Stimulated activated naive CD8-positive, alpha-beta T cell treated with anti-CD3 and anti-CD28 coated beads, Interleukin-15, amount 100 ng/mL, for 72 hours (primary cell): Measurements from ENCODE around the gene CALML6.
"Not testable (repeated sequence)": the region's sequence is repeated elsewhere in the genome, so short reads cannot be mapped to it uniquely, and the experiment has no call there.

ENCODE experiments used
- ATAC-seq: fragments of 150-1000 bp; cut with Tn5 transposase; 2 replicates; pipeline ENCODE4 v1.10.0; 2021; ENCODE audit warnings: mild to moderate bottlenecking, moderate library complexity
- DNase-seq, 2 donors: peaks; one replicate each; pipeline ENCODE4 v3.0.0; 2021 to 2022
- H3K27ac Mint-ChIP-seq, 2 donors: one replicate each; pipeline ENCODE4 v1.8.0; 2022; ENCODE audit warnings: mild to moderate bottlenecking in 2 of 2, mixed read lengths in 2 of 2, moderate library complexity in 2 of 2
- H3K27me3 Mint-ChIP-seq: one replicate; pipeline ENCODE4 v1.8.0; 2022; ENCODE audit warnings: mixed read lengths
- H3K4me1 Mint-ChIP-seq: one replicate; pipeline ENCODE4 v1.8.0; 2022; ENCODE audit warnings: mild to moderate bottlenecking, mixed read lengths
- H3K4me3 Mint-ChIP-seq, 2 donors: one replicate each; pipeline ENCODE4 v1.8.0; 2022; ENCODE audit warnings: mild to moderate bottlenecking in 2 of 2, mixed read lengths in 2 of 2, moderate library complexity in 1 of 2
- H3K9me3 Mint-ChIP-seq, 2 donors: one replicate each; pipeline ENCODE4 v1.8.0; 2022; ENCODE audit warnings: mixed read lengths in 2 of 2

The CALML6 gene

GRCh38 chr1:1924849-1925248, 9.8 kb downstream of the CALML6 start:
- ATAC-seq, result no peak
- Mint-ChIP-seq H3K27me3 (no peaks in the 10 kb centered on the region), H3K9me3 (no peaks in the 10 kb centered on the region), H3K27ac (peak overlapping the region; percentile 29 to 46), H3K4me3 (no peak overlapping the region), H3K4me1 (no peaks in the 10 kb centered on the region)
- DNase-seq, result no peak

- Mint-ChIP-seq H3K27me3 (no peaks in the 10 kb centered on the region), H3K9me3 (no peaks in the 10 kb centered on the region), H3K4me3 (no peak overlapping the region), H3K27ac (no peak overlapping the region), H3K4me1 (no peaks in the 10 kb centered on the region)
- no peak for ATAC-seq
- DNase-seq, result no peak
Observed at GRCh38 chr1:1925437-1926345, 10.6 kb downstream of the CALML6 start.

- no peak overlapping the region for H3K4me3 Mint-ChIP-seq
- H3K4me1 Mint-ChIP-seq, result no peaks in the 10 kb centered on the region
- no peaks in the 10 kb centered on the region for H3K27me3 Mint-ChIP-seq
- DNase-seq, result no peak
- no peaks in the 10 kb centered on the region for H3K9me3 Mint-ChIP-seq
- no peak overlapping the region for H3K27ac Mint-ChIP-seq
- ATAC-seq, result no peak
Observed at GRCh38 chr1:1926346-1926811, 11.3 kb downstream of the CALML6 start.

GRCh38 chr1:1926886-1927660, 12.0 kb downstream of the CALML6 start:
- Mint-ChIP-seq H3K4me3 (no peak overlapping the region), H3K27ac (no peak overlapping the region), H3K4me1 (no peaks in the 10 kb centered on the region), H3K9me3 (no peaks in the 10 kb centered on the region), H3K27me3 (no peaks in the 10 kb centered on the region)
- ATAC-seq (no peak), DNase-seq (no peak)

- ATAC-seq (no peak), DNase-seq (no peak)
- H3K27ac Mint-ChIP-seq, result no peak overlapping the region
- no peaks in the 10 kb centered on the region for H3K9me3 Mint-ChIP-seq
- no peaks in the 10 kb centered on the region for H3K27me3 Mint-ChIP-seq
- no peak overlapping the region for H3K4me3 Mint-ChIP-seq
- H3K4me1 Mint-ChIP-seq, result no peaks in the 10 kb centered on the region
Observed at GRCh38 chr1:1927751-1928150, 12.7 kb downstream of the CALML6 start.

GRCh38 chr1:1928231-1929101, 13.4 kb downstream of the CALML6 start:
- Mint-ChIP-seq H3K27ac (peak overlapping the region in 1 of 2 donors; percentile 88), H3K4me3 (no peak overlapping the region), H3K27me3 (no peaks in the 10 kb centered on the region), H3K9me3 (no peaks in the 10 kb centered on the region), H3K4me1 (no peaks in the 10 kb centered on the region)
- ATAC-seq (no peak), DNase-seq (no peak)

- H3K27me3 Mint-ChIP-seq, result no peaks in the 10 kb centered on the region
- no peak overlapping the region for H3K27ac Mint-ChIP-seq
- no peaks in the 10 kb centered on the region for H3K4me1 Mint-ChIP-seq
- H3K9me3 Mint-ChIP-seq, result peaks cover 4 to 6% of the 10 kb centered on the region in 2 donors
- peak; percentile 50 for ATAC-seq
- H3K4me3 Mint-ChIP-seq, result no peak overlapping the region
- no peak for DNase-seq
Observed at GRCh38 chr1:1929102-1929638, 14.1 kb downstream of the CALML6 start.

- Mint-ChIP-seq H3K27me3 (no peaks in the 10 kb centered on the region), H3K4me1 (no peaks in the 10 kb centered on the region), H3K27ac (no peak overlapping the region), H3K4me3 (no peak overlapping the region), H3K9me3 (peaks cover 11 to 13% of the 10 kb centered on the region in 2 donors)
- ATAC-seq (peak; percentile 16), DNase-seq (no peak)
Observed at GRCh38 chr1:1929639-1930545, 14.8 kb downstream of the CALML6 start.

GRCh38 chr1:1934848-1935247, 19.8 kb downstream of the CALML6 start:
- not testable (repeated sequence) for DNase-seq, H3K4me1 Mint-ChIP-seq, H3K4me3 Mint-ChIP-seq, H3K27me3 Mint-ChIP-seq, H3K27ac Mint-ChIP-seq, ATAC-seq
- H3K9me3 Mint-ChIP-seq, result peaks cover 18 to 20% of the 10 kb centered on the region in 2 donors

- Mint-ChIP-seq H3K4me1 (no peaks in the 10 kb centered on the region), H3K27me3 (no peaks in the 10 kb centered on the region), H3K9me3 (peaks cover 18 to 20% of the 10 kb centered on the region in 2 donors), H3K4me3 (no peak overlapping the region), H3K27ac (no peak overlapping the region)
- no peak for DNase-seq
- no peak for ATAC-seq
Observed at GRCh38 chr1:1937061-1937460, 22.0 kb downstream of the CALML6 start.

GRCh38 chr1:1937549-1938275, 22.7 kb downstream of the CALML6 start:
- Mint-ChIP-seq H3K27ac (no peak overlapping the region), H3K27me3 (no peaks in the 10 kb centered on the region), H3K4me3 (no peak overlapping the region), H3K4me1 (no peaks in the 10 kb centered on the region), H3K9me3 (peaks cover 18 to 20% of the 10 kb centered on the region in 2 donors)
- no peak for ATAC-seq
- DNase-seq, result no peak

- Mint-ChIP-seq H3K27ac (no peak overlapping the region), H3K4me1 (no peaks in the 10 kb centered on the region), H3K4me3 (no peak overlapping the region), H3K9me3 (peaks cover 18 to 20% of the 10 kb centered on the region in 2 donors), H3K27me3 (no peaks in the 10 kb centered on the region)
- DNase-seq, result no peak
- ATAC-seq, result no peak
Observed at GRCh38 chr1:1938276-1938573, 23.2 kb downstream of the CALML6 start.

- peaks cover 17 to 20% of the 10 kb centered on the region in 2 donors for H3K9me3 Mint-ChIP-seq
- no peak for ATAC-seq
- H3K27me3 Mint-ChIP-seq, result no peaks in the 10 kb centered on the region
Observed at GRCh38 chr1:1938613-1939295, 23.7 kb downstream of the CALML6 start.

More at GRCh38 chr1:1938613-1939295, 23.7 kb downstream of the CALML6 start:
- DNase-seq, result no peak
- H3K27ac Mint-ChIP-seq, result no peak overlapping the region
- peaks cover 2% of the 10 kb centered on the region for H3K4me1 Mint-ChIP-seq
- H3K4me3 Mint-ChIP-seq, result no peak overlapping the region
